Loucy (cell line): Measurements from ENCODE around the gene HOXA7.

Experiments used
- H2AFZ ChIP-seq: fragments of 200-600 bp; sonication (generic); 2 replicates; pipeline ENCODE4 v1.6.0; 2016; ENCODE audit warnings: antibody characterized with exemption, mild to moderate bottlenecking, low read length, moderate library complexity
- H3F3A ChIP-seq: fragments of 200-600 bp; 2 replicates; pipeline ENCODE4 v1.6.0; 2016; ENCODE audit warnings: antibody characterized with exemption, low read depth, mild to moderate bottlenecking
- H3K27me3 ChIP-seq: fragments of 200-600 bp; sonication (generic); 2 replicates; pipeline ENCODE4 v1.6.1; 2014; ENCODE audit warnings: low read length, mild to moderate bottlenecking; ENCODE audit not compliant: insufficient read depth, poor library complexity, severe bottlenecking
- H3K36me3 ChIP-seq: fragments of 200-600 bp; sonication (generic); 2 replicates; pipeline ENCODE4 v1.6.1; 2016; ENCODE audit warnings: low read length; ENCODE audit not compliant: insufficient read depth
- H3K4me1 ChIP-seq: fragments of 200-600 bp; sonication (generic); 2 replicates; pipeline ENCODE4 v1.5.1; 2014; ENCODE audit warnings: low read length, mild to moderate bottlenecking; ENCODE audit not compliant: insufficient read depth, poor library complexity, severe bottlenecking
- H3K4me2 ChIP-seq: fragments of 200-600 bp; sonication (generic); 2 replicates; pipeline ENCODE4 v1.6.0; 2014; ENCODE audit warnings: antibody characterized with exemption, low read length, low read depth, mild to moderate bottlenecking; ENCODE audit not compliant: poor library complexity, severe bottlenecking
- H3K4me3 ChIP-seq: fragments of 200-600 bp; sonication (generic); 2 replicates; pipeline ENCODE4 v1.5.1; 2014; ENCODE audit warnings: low read length, mild to moderate bottlenecking, mixed read lengths; ENCODE audit not compliant: poor library complexity, severe bottlenecking
- H3K79me2 ChIP-seq: fragments of 200-600 bp; sonication (generic); 2 replicates; pipeline ENCODE4 v1.6.1; 2014; ENCODE audit warnings: low read length; ENCODE audit not compliant: insufficient read depth
- H3K9ac ChIP-seq: fragments of 200-600 bp; sonication (generic); 2 replicates; pipeline ENCODE4 v1.6.0; 2014; ENCODE audit warnings: mild to moderate bottlenecking, low read depth, low read length, moderate library complexity; ENCODE audit not compliant: poor library complexity, severe bottlenecking
- H3K9me2 ChIP-seq: fragments of 200-600 bp; sonication (generic); replicated peaks from 2 replicates; pipeline ENCODE4 v1.6.1; 2016; ENCODE audit warnings: low read depth, low read length, mixed read lengths
- H3K9me3 ChIP-seq: fragments of 200-600 bp; sonication (generic); 2 replicates; pipeline ENCODE4 v1.6.1; 2014; ENCODE audit warnings: mild to moderate bottlenecking, antibody characterized with exemption, low read length, low read depth; ENCODE audit not compliant: insufficient read depth
- H4K20me1 ChIP-seq: fragments of 200-600 bp; sonication (generic); 2 replicates; pipeline ENCODE4 v1.6.0; 2014; ENCODE audit warnings: antibody characterized with exemption, low read length, mild to moderate bottlenecking; ENCODE audit not compliant: insufficient read depth, poor library complexity, severe bottlenecking
- EZH2phosphoT487 ChIP-seq: fragments of 200-600 bp; IDR thresholded peaks from 2 replicates; pipeline ENCODE4 v1.6.1; 2018; ENCODE audit warnings: antibody characterized with exemption, mild to moderate bottlenecking, moderate library complexity, borderline replicate concordance
- TF ChIP-seq, protein P1 (sequence below): fragments of 200-600 bp; sonication (generic); conservative IDR thresholded peaks from 2 replicates; pipeline ENCODE4 v1.5.1; 2014; ENCODE audit warnings: mild to moderate bottlenecking, antibody characterized with exemption, low read length

The HOXA7 gene

DNA sequence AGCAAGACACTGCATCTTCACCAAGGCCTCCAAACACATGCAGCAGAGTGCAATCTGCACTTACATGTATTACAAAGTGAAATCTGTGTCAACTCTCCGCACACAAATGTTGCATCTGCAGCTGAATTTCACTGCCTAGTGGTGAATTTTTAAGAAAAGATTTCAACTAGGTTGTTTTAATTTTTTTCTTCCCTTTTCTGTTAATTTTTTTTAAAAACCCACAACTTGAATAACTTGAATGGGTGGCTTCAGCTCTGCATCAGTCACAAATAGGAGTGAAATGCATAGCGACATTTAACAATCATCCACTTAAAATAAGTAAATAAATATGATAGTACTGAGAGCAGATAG, 37.5 kb upstream of the HOXA7 start:
- Histone ChIP-seq H3K4me3 (peak overlapping the region; percentile 91), H3K9me3 (no peaks in the 10 kb centered on the region), H3K9me2 (no peaks in the 10 kb centered on the region), H3K79me2 (peaks cover 100% of the 10 kb centered on the region), H3K4me2 (peak overlapping the region; percentile 98), H3F3A (0 out of 2 replicates have a peak, but pooled peaks cover 4% of the 10 kb centered on the region), H3K9ac (peak overlapping the region; percentile 99), H3K4me1 (peaks cover 46% of the 10 kb centered on the region), H4K20me1 (peaks cover 65% of the 10 kb centered on the region), H3K27me3 (peaks cover 16% of the 10 kb centered on the region), H2AFZ (no peak overlapping the region), H3K36me3 (peaks cover 11% of the 10 kb centered on the region)
- TF ChIP-seq, protein P1, sequence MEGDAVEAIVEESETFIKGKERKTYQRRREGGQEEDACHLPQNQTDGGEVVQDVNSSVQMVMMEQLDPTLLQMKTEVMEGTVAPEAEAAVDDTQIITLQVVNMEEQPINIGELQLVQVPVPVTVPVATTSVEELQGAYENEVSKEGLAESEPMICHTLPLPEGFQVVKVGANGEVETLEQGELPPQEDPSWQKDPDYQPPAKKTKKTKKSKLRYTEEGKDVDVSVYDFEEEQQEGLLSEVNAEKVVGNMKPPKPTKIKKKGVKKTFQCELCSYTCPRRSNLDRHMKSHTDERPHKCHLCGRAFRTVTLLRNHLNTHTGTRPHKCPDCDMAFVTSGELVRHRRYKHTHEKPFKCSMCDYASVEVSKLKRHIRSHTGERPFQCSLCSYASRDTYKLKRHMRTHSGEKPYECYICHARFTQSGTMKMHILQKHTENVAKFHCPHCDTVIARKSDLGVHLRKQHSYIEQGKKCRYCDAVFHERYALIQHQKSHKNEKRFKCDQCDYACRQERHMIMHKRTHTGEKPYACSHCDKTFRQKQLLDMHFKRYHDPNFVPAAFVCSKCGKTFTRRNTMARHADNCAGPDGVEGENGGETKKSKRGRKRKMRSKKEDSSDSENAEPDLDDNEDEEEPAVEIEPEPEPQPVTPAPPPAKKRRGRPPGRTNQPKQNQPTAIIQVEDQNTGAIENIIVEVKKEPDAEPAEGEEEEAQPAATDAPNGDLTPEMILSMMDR = no peak
- no peak for TF ChIP-seq EZH2phosphoT487

DNA sequence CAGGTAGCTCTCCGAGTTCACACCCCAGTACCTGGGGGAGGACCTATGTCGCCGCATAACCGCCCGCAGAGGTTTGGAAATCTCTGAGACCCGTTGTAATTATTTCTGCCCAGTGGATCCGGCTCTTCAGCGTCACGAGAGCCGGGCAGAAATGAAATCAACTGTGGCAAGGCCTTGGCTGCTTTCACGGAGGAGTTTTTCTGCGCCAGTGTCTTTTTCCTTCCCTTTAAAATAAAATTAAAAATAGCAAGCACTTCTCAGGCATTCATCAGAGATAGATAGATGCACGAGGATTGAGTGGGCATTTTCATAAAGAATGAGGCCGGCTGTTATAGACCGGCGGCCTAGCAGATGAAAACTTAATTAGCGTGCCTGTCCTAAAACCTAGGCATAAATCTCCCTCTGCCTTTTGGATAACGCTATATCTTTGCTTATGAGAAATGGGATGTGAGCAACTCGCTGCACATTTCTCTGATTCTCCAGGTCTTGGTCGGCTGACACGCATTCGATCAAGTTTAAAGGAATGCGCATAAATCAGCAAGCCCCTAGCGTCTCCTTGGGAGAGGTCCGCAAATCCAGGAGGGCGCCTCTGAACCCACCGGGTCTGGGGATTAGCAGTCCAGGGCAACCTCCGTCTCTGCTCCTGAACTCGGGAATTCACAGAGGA, 37.0 kb upstream of the HOXA7 start:
- Histone ChIP-seq H3K27me3 (peaks cover 16% of the 10 kb centered on the region), H3F3A (0 out of 2 replicates have a peak, but pooled peaks cover 4% of the 10 kb centered on the region), H3K9me3 (no peaks in the 10 kb centered on the region), H3K9ac (peak overlapping the region; percentile 99), H3K79me2 (peaks cover 100% of the 10 kb centered on the region), H4K20me1 (peaks cover 60% of the 10 kb centered on the region), H2AFZ (no peak overlapping the region), H3K4me2 (peak overlapping the region; percentile 98), H3K4me3 (peak overlapping the region; percentile 91), H3K4me1 (peaks cover 46% of the 10 kb centered on the region), H3K36me3 (peaks cover 11% of the 10 kb centered on the region), H3K9me2 (no peaks in the 10 kb centered on the region)
- TF ChIP-seq, protein P1 = no peak; the same call in 1 of the 2 replicates
- TF ChIP-seq EZH2phosphoT487 = no peak

DNA sequence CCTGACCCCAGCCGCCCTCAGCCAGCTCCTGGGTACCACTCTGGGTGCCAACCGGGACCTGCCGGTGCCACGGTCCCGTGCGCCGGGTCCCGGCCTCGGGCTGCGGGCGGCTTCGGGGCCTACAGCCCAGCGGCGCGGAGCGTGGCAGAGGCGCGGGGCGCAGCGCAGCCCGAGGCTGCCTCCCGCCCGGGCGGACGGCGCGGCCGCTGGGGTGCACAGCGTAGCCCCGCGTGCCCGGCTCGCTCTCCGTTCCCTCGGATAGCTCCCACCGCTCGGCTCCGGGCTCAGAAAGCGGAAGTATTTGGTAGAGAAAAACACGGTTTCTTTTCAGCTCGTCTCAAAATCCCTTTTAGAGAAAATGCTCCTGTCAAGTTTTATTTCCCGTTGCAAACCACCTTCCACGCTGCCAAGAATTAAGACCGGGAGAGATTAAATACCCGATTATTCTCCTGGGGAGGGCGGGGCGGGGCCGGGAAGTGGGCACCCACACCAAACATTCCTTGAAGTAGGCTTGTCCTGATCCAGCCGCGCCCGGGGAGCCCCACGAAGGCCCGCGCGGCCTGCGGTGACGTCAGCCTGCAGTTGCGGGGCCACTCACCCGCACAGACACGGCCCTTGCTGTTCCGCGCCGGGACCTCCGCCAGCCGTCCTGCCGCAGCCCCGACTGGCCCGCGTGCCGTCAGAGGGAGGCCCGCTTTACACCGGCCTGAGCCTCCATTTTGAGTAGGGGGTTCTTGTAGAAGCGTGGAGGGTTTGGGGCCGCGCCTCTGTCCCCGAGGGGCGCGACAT, 36.3 kb upstream of the HOXA7 start:
- peaks cover 50% of the 10 kb centered on the region for H3K4me1 ChIP-seq
- no peaks in the 10 kb centered on the region for H3K9me2 ChIP-seq
- H2AFZ ChIP-seq = no peak overlapping the region
- no peaks in the 10 kb centered on the region for H3K9me3 ChIP-seq
- peak overlapping the region; percentile 91 for H3K4me3 ChIP-seq
- peak overlapping the region; percentile 99 for H3K9ac ChIP-seq
- H3K79me2 ChIP-seq = peaks cover 100% of the 10 kb centered on the region
- peaks cover 20% of the 10 kb centered on the region for H3K27me3 ChIP-seq
- peak overlapping the region; percentile 98 for H3K4me2 ChIP-seq
- peaks cover 53% of the 10 kb centered on the region for H4K20me1 ChIP-seq
- peaks cover 11% of the 10 kb centered on the region for H3K36me3 ChIP-seq
- TF ChIP-seq, protein P1 = no peak
- no peak for TF ChIP-seq EZH2phosphoT487
- H3F3A ChIP-seq = 0 out of 2 replicates have a peak, but pooled peaks cover 4% of the 10 kb centered on the region
